ENCODE results near the gene LTC4S.

GRCh38 chr5:179797741-179798140, 4.0 kb downstream of the LTC4S start:
- TF ChIP-seq CTCF (IDR thresholded peaks at IDR 0.05; ENCODE audit: poor library complexity, severe bottlenecking) (no peak), TAF1 (IDR thresholded peaks at IDR 0.05; ENCODE audit: low read depth) (no peak)

All from neural cell (in vitro differentiated cells).